Activated T-helper 1 cell treated with Interleukin-2 at 50 U/mL for 16 hours (primary cell): ENCODE measurements around the gene TMC8.
"Not testable (repeated sequence)": the region's sequence is repeated elsewhere in the genome, so short reads cannot be mapped to it uniquely, and the experiment has no call there.

Experiments used
- DNase-seq: peaks from one replicate; pipeline ENCODE4 v3.0.0-alpha.2; 2020; ENCODE audit warnings: low read depth

The TMC8 gene

DNA sequence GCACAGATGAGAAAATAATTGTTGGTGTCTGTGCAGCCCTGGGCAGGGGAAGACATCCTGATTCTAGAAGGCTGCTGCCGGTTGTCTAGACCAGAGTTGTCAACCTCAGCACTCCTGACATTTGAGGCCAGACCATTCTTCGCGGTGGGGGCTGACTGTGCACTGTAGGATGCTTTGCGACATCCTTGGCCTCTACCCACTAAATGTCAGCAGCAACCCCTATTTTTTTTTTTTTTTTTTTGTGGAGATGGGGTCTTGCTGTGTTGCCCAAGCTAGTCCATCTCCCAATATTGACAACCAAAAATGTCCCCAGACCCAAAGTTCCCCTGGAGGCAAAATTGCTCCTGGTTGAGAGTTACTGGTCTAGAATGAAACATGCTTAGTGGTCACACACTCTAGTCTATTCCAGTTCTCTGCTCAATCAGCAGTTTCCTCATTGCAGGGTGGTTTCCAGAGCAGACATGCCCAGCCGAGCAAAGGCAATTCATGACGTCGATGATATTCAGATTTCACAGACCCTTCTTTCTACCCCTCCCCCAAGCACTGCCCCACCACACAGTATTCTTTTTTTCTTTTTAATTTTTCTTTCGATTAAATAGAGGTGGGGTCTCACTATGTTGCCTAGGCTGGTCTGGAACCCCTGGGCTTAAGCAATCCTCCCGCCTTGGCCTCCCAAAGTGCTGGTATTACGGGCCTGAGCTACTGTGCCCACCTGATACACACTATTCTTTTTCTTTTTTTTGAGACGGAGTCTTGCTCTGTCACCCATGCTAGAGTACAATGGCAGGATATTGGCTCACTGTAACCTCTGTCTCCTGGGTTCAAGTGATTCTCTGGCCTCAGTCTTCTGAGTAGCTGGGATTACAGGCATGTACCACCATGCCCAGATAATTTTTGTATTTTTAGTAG is 24.6 kb downstream of the TMC8 start:
- no peak for DNase-seq

DNA sequence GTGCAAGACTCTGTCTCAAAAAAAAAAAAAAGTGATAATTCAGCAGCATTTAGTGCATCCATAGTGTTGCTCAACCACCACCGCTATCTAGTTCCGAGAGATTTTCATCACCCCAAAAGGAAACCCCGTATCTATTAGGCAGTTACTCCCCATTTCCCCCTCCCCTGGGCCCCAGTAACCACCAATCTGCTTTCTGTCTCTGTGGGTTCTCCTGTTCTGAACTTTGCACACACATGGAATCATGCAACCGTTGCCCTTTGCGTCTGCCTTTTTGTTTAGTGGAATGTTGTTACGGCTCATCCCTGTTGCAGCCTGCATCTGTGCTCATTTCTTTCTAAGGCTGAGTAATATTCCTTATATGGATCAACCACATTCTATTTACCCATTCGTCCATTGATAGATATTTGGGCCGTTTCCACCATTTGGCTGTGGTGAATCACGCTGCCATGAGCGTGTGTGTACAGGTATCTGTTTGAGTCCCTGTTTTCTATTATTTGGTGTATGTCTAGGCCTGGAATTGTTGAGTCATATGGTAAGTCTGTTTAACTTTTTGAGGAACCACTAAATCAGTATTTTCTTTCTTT is 29.1 kb downstream of the TMC8 start:
- no peak for DNase-seq

GRCh38 chr17:78163881-78164747 is 33.5 kb downstream of the TMC8 start:
- no peak for DNase-seq

GRCh38 chr17:78164748-78165607 is 34.4 kb downstream of the TMC8 start:
- no peak for DNase-seq

- DNase-seq, result no peak
Measured at GRCh38 chr17:78166416-78166815, 35.8 kb downstream of the TMC8 start.

GRCh38 chr17:78168242-78168902 is 37.8 kb downstream of the TMC8 start, which contains the start of gene SYNGR2:
Gene SYNGR2 (plus strand): TSS chr17:78168581. CDS start chr17:78168617, 36 bp downstream.
- DNase-seq, result peak; percentile 85

DNA sequence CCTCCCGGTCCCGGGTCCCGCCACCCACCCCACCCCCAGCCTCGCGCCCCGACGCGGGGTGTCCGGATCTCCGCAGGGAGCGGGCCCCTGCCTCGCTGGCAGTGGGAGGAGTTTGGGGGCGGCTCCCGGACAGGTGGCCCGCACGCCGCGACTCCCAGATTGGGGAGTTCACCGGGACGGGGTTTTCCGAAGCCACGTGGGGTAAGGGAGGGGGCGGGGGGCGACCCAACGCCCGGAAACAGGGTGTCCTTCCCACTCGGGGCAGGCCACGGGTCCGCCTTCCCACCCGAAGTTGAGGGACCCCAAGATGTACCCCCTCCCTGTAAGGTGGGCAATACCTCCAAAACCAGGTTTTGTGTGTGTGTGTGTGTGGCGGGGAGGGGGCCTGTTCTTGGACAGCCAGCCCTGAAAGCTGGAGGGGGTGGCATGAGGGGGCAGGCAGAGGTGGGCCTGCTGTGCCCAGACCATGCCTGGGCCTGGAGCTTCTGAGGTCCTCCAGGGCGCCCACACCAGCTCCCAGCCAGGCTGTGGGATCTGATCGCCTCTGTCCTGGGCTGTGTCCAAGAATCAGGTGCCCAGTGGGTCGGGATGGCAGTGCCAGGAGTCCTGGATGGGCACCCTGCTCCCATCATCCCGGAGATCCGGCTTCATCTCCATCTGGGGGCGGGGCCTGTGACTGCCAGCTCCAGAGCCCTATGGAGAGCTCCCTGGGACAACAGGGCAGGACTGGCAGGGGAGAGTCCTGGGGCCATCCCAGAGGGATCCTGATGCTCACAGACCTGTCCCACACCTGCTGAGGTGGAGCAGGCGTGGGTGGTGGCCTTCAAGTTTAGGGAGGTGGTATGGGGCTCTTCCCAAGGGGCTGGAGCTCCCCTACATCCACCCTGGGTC is 38.6 kb downstream of the TMC8 start:
- peak; percentile 41 for DNase-seq

GRCh38 chr17:78170692-78171590 is 40.4 kb downstream of the TMC8 start:
- no peak for DNase-seq

DNA sequence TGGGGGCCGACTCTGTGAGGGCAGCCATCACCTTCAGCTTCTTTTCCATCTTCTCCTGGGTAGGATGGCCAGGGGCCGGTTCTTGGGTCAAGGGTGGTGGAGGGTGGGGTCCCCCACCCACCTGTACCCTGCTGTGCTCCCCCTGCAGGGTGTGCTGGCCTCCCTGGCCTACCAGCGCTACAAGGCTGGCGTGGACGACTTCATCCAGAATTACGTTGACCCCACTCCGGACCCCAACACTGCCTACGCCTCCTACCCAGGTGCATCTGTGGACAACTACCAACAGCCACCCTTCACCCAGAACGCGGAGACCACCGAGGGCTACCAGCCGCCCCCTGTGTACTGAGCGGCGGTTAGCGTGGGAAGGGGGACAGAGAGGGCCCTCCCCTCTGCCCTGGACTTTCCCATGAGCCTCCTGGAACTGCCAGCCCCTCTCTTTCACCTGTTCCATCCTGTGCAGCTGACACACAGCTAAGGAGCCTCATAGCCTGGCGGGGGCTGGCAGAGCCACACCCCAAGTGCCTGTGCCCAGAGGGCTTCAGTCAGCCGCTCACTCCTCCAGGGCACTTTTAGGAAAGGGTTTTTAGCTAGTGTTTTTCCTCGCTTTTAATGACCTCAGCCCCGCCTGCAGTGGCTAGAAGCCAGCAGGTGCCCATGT is 41.1 kb downstream of the TMC8 start:
- DNase-seq, result not testable (repeated sequence)

- no peak for DNase-seq
Measured at GRCh38 chr17:78172249-78173051, 41.9 kb downstream of the TMC8 start.

DNA sequence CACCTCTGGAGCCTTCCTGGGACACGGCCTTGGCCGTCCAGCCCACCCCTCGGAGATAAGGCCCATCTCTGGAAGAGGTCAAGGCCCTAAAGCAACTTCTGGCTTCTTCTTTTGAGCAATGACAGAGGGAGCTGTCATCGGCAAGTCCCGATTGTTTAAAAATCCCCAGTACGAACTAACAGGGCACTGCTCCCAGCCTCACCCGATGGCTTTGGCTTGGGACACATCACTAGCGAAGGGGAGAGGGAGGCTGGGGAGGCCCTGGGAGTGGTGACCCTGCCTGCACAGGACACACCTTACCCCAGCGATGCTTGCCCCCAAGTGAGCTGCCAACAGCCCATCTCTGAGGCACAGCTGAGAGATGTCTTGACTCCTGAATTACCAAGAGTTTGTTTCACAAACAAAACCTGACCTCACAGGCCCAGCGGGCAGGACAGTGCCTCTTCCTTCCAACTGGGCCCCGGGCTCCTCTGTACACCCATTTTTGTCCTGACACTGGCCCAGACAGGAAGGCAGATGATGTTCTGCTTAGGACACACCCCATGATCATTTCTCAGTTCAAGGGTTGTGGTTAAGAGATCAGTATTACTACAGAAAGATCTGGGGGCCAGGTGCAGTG is 42.6 kb downstream of the TMC8 start:
- no peak for DNase-seq

- no peak for DNase-seq
Measured at GRCh38 chr17:78174346-78174869, 43.8 kb downstream of the TMC8 start.

GRCh38 chr17:78174870-78175642 is 44.5 kb downstream of the TMC8 start:
- no peak for DNase-seq

DNA sequence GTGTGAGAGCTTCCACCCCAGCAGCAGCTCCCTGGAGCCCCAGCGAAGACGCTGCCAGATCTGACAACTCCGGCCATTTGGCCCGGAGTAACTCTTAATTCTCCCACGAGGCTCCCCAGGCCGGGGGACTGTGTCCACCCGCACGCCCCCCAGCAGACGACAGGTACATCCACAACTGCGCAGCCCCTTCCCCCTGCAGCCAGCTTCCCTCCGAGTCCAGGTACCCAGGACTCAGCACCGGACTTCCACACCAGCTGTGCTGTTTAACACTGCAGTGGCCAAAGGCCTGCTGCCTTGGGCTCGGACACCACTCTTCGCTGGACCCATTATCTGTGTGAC is 45.0 kb downstream of the TMC8 start:
- DNase-seq, result no peak

DNA sequence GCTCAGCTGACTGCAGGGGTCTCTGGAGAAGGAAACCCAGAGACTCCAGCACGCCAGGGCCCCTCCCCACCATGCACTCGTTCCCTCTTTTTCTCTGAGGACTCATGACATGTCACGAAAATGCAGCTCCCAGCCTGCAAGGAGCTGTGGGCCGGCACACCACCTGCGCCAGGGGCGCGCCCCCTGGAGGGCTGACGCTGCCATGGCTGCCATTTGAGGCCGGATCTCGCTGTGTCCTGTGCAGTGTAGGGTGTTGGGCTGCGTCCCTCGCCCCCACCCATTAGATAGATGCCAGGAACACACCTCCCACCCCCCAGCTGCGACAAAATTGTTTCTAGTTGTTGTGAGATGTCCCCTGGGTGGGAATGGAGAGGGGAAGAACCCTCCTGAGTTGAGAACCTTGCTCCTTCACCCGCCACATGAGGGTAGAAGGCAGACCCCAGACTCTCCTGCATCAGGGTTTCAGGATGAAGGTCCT is 46.0 kb downstream of the TMC8 start:
- peak; percentile 64 for DNase-seq

DNA sequence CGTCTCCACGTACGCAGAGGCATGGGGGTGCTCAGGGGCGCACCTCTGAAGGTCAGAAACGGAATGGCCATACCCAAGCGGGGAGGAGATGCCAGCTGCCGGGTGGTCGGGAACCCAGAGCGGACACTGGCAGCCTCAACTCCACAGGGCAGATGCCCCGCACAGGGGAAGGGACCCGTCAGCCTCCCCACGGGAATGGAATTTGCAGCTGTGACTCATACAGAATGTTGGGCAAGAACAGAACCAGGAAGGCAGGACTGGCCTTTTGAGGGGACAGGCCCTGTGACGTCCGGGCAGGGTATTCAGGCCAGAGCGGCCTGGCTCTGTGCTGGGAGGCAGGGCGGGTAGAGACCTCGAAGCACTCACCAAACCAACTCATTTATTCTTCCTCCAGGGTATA is 48.8 kb downstream of the TMC8 start:
- DNase-seq, result no peak
